HTERT RPE-1 (cell line): Measurements from ENCODE around the gene LRRC49.

ENCODE experiments used
- in situ Hi-C: fragments of 300-500 bp; cut with MboI; formaldehyde crosslinking; loops from 4 replicates; pipeline ENCODE4 v1.14.3; 2020; ENCODE audit warnings: low sequenced_read_pairs

The LRRC49 gene

DNA sequence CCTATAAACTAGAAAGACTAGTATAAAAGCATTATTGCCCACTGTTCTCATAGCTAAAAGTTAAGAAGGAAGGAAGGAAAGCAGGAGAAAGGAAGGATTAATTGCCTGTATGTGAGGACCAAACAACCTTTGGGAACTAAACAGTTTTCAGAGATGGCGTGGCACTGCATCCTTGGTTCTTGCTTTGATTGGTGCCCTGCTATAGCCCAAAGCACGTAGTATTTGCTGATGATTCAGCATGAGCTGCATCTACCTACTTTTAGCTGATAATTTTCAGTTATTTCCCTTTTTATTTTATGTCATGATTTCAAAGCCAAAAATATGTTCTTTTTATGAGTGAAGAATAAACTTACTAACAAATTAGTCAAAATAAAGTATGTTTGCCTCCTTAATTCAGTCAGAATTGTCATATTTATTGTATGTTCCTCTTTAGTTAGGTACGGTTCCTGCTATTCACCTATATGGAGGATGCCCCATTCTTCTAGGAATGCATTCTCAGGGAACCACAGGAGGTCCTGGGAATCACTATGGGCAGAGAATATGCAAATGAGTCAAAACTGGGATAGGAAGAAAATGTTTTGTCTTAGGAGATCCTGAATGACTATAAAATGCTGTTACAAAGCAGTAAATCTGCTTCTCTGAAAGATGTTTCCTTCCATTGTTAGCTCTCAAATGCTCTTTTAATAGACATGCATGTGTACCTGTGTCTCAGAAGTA, 157.2 kb downstream of the LRRC49 start:
- in situ Hi-C loops, result no loop called here

- in situ Hi-C loops, result no loop called here
Observed at GRCh38 chr15:71050461-71050860, 157.8 kb downstream of the LRRC49 start.

- in situ Hi-C loops, result no loop called here
Observed at GRCh38 chr15:71051539-71051938, 158.9 kb downstream of the LRRC49 start.

DNA sequence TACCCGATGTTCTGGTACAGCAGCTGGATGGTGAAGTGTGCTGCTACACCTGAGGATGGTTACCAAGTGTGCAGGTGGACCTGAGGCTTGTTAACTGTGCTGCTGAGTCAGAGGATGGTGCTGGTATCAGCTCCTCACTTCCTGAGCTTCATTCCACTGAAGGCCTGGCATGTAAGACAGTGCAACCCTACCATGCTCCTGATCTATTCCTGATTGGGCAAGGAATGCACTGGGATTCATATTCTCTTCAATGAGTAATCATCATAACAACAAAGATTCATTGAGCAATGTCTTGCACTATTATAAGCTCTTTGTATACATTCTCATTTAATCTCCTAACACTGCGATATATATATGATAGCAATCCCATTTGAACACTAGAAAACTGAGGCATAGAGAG, 159.7 kb downstream of the LRRC49 start:
- in situ Hi-C loops, result no loop called here

- in situ Hi-C loops, result no loop called here
Observed at GRCh38 chr15:71054286-71054952, 161.8 kb downstream of the LRRC49 start.

DNA sequence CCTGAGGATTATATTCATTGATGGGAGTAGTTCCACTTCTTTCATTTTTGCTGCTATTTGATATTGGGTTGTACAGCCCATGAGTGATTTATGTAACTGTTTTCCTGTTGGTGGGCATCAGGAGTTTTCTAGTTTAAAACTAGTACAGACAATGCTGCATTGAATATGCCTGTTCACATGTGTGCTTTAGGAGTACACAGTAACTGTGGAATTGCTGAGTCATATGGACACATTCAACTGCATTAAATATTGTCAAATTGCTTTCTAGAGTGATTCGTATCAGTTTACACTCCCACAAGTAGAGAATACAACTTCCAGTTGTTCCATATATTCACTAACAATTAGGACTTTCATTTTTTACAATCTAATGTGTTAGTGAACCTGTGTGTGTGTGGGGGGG, 162.8 kb downstream of the LRRC49 start:
- in situ Hi-C loops, result no loop called here

DNA sequence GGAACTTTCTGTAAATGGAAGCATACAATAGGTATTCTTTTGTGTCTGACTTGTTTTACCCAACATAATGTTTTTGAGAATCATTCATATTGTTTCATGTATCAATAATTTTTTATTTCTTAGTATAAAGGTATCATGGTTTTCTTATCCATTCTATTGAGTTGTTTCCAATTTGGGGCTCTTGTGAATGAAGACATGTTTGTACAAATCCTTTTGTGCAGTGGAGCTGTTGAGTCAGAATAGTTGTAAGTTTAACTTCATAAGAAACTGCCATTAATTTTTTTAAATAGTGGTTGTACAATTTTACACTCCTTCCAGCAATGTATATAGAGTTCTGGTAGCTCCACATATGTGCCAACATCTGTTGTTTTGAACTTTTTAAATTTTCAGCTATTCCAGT, 163.5 kb downstream of the LRRC49 start:
- in situ Hi-C loops, result no loop called here

GRCh38 chr15:71057143-71057542, 164.5 kb downstream of the LRRC49 start:
- in situ Hi-C loops, result no loop called here

DNA sequence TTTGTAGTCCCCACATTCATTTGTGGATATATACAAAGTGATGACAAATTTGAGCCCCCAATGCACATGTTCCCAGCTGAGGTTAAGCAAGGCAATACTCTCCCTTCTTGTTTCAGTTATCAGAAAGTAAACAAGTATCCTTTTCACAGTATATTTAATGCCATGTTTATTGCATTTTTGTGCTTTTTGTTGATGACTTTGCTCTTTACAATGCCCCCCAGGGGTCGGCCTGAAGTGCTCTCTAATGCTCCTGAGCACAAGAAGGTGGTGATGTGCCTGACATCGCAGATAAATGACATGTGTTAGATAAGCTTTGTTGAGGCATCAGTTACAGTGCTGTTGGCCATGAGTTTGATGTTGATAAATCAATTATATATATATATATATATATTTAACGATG, 165.0 kb downstream of the LRRC49 start:
- in situ Hi-C loops, result no loop called here

GRCh38 chr15:71060983-71061382, 168.4 kb downstream of the LRRC49 start:
- in situ Hi-C loops, result no loop called here

DNA sequence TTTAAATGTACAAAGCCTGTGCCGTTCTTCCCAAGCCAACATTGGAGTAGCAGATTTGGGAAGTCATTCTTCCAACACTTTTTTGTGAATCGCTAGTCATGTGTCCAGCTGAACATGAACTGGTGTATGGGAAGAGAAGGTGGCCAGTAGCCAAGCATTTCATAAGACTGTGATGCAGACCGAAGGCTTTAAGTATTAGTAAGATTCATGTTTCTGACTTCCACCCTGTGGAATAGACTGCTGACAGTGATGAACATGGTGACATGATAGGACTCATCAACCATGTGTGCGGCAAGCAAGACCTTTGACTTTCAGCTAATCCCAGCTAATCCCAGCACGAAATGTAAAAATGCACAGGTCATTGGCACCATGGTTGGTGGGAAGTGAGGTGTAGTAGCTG, 174.4 kb downstream of the LRRC49 start:
- in situ Hi-C loops, result no loop called here

GRCh38 chr15:71069693-71070092, 177.1 kb downstream of the LRRC49 start:
- in situ Hi-C loops, result no loop called here

DNA sequence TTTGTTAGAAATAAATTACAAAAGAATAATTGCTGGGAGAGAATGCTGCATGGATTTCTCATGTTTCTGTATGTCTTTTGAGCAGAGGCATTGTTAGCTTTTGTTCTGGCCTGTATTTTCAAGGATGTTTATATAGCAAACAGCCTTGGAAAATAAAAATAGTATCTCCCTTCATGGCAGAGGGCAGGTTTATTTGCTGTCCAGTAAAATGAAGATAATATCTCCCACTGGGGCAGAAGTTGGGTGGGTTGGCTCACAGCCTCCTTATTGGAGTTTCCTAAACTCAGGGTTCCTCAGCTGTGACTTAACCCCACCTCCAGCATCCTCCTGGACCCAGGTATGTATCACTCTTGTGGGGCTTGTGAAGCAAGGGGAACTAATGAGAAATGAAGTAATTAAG, 178.9 kb downstream of the LRRC49 start:
- in situ Hi-C loops, result no loop called here

- in situ Hi-C loops, result no loop called here
Observed at GRCh38 chr15:71072423-71072822, 179.8 kb downstream of the LRRC49 start.

- in situ Hi-C loops, result no loop called here
Observed at GRCh38 chr15:71078506-71079207, 186.0 kb downstream of the LRRC49 start.

DNA sequence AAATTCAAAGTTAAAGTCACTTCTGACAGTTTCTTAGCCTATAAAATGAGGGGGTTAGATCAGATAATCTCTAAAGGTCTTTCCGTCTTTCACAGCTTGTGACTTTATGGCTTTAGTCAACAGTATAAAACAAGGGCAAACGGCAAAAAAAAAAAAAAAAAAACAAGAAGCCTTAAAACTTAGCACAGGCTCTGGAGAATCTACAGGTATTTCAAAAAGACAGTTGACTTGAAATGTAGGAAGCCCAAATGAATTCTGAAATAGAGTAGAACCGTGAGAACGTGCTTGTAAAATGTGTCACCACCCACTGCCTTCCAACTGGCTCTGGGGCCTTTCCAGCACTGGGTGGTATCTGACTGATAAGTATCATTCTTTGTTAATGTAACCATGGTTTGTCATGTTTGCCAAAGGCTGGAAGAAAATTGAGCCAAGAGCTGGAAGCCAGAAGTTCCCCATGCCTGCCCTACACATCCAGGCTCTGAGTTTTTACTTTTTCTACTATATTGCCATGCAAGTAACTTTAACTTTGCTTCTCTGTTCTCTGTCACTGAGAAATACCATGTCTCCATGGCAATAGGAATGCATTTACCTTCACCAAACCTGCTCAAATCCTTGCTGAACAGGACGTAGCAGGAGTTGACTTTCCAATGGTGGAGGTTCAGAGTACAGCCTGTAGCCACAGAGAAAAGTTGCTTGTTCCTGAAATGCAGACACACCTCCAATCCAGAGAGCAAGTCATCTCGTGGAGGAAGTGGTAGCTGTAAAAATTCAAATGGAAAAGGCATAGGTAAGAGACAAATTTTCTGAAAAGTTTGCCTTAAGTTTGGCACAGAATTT, 186.8 kb downstream of the LRRC49 start:
- in situ Hi-C loops, result no loop called here

GRCh38 chr15:71080166-71080565, 187.5 kb downstream of the LRRC49 start:
- in situ Hi-C loops, result no loop called here

- in situ Hi-C loops, result no loop called here
Observed at GRCh38 chr15:71080705-71081104, 188.1 kb downstream of the LRRC49 start.

DNA sequence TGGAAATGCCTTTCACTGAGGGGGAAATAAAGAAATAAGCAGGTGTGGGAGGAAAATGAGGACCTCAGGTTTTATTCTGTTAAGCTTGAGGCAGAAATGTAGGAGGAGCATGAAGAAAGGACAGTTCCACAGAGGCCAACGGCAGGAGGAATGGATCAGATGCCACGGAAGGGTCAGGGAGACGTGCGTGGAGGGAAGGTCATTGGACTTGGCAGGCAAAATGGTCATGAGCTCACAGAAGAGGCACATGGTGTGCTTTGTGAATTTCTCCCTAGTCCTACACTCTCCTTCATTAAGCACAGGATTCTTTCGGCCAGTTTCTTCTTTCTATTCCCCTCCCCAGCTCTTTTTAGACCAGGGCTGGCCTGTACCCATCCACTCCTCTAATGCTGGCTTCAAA, 190.2 kb downstream of the LRRC49 start:
- in situ Hi-C loops, result no loop called here

DNA sequence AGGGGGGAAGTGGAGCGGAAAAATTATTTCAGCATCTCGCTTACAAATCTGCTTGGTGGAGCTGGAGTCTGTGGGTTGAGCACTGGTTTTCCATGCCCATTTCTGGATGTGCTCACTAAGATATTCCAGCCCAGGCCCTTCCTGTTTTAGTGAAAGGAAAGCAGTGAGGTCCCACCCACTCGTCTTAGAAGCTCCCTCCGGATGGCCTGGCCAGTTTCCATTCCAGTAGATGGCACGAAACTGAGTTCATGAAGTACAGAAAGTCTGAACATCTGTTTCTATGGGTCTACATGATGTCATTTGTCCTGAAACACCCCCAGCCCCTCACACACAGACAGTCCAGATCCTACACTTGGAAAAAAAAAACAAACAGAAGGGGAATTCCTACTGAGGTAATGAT, 190.7 kb downstream of the LRRC49 start:
- in situ Hi-C loops, result no loop called here

DNA sequence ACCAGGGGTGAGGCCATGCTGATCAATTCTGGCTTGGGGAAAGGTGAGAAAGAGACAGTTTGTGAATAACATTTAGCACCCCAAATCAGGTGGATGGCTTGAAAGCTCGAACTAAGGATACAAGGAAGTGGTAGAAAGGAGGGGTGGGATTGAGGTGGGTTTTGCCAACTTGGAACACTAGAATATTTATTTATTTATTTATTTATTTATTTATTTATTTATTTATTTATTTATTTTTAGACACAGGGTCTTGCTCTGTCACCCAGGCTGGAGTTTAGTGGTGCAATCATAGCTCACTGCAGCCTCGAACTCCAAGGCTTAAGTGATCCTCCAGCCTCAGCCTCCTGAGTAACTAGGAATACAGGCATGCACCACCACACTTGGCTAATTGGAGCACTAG, 191.6 kb downstream of the LRRC49 start:
- in situ Hi-C loops, result no loop called here
